GM18870 (cell line): ENCODE measurements around the gene STIM1.
"Not testable (repeated sequence)": the region's sequence is repeated elsewhere in the genome, so short reads cannot be mapped to it uniquely, and the experiment has no call there.

Experiments used
- ATAC-seq: cut with Tn5 transposase; IDR thresholded peaks from one replicate; pipeline ENCODE4 v1.9.1; 2021; ENCODE audit warnings: moderate library complexity; ENCODE audit not compliant: unreplicated experiment

STIM1 gene

GRCh38 chr11:4017129-4017528 lies 161.7 kb downstream of the STIM1 start:
- no peak for ATAC-seq

DNA sequence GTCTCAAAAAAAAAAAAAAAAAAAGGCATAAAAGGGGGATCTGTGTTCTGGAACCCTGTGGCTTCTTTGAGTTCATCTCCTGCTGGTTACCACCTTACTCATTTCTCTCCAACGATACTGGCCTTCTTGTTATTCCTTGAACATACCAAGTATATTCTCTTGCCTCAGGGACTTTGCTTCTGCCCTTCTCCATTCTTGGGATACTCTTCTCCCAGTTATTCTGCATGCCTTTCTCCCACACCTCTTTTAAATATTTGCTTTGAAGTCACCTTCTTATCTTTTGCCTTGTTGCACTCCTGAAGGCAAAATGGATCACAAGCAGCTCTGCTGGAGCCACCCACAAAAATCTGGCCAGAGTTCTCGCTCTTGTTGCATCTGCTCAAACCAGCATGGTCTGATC lies 163.2 kb downstream of the STIM1 start:
- ATAC-seq: no peak

DNA sequence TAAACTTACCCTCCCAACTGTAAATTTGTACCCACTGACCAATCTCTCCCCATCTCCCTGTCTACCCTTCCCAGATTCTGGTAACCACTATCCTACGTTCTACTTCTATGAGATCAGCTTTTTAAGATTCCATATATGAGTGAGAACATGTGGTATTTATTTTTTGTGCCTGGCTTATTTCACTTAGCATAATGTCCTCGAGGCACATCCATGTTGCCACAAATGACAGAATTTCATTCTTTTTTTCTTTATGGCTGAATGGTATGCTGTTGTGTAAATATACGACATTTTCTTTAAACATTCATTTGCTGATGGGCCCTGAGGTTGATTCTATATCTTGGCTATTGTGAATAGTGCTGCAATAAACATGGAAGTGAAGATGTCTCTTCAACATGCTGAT lies 164.4 kb downstream of the STIM1 start:
- ATAC-seq: no peak

GRCh38 chr11:4022669-4023068 lies 167.2 kb downstream of the STIM1 start:
- ATAC-seq: no peak

GRCh38 chr11:4025248-4025966 lies 169.9 kb downstream of the STIM1 start:
- no peak for ATAC-seq

- no peak for ATAC-seq
Observed at GRCh38 chr11:4025967-4026324, 170.5 kb downstream of the STIM1 start.

- no peak for ATAC-seq
Observed at GRCh38 chr11:4026389-4026788, 170.9 kb downstream of the STIM1 start.

DNA sequence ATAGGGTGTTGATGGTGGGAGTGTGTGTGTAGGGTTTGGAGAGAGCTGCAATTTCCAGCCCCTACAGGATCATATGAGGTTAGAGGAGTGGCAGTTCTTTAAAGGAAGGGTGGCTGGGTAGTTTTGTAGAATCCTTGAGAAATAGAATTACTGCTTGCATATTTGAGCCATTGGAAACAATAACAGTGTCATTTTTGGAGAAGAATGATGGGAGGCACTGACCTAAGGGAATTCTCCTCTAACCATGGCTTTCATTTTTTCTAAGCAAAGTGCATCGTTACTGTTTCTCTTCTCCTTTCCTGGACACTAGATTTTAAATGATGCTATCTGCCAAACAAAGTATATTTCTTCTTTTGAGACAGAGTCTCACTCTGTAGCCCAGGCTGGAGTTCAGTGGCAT lies 172.3 kb downstream of the STIM1 start:
- no peak for ATAC-seq

GRCh38 chr11:4030197-4030596 lies 174.7 kb downstream of the STIM1 start:
- no peak for ATAC-seq

DNA sequence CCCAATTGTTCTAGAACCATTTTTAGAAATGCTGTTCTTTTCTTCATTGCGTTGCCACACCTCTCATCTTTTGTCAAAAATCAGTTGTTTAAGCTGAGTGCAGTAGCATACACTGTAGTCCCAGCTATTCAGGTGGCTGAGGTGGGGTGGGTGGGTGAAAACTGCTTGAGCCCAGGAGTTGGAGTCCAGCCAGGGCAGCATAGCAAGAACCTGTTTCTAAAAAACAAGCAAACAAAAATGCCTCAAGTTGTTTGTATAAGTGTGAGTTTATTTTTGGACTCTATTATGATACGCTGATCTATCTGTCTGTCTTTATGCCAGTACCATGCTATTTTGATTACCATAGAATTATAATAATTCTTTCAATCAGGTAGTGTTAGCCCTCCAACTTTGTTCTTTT lies 176.6 kb downstream of the STIM1 start:
- no peak for ATAC-seq

- ATAC-seq: no peak
Observed at GRCh38 chr11:4035985-4036384, 180.5 kb downstream of the STIM1 start.

- ATAC-seq: no peak
Observed at GRCh38 chr11:4039011-4039410, 183.5 kb downstream of the STIM1 start.

GRCh38 chr11:4040461-4040860 lies 185.0 kb downstream of the STIM1 start:
- ATAC-seq: no peak

DNA sequence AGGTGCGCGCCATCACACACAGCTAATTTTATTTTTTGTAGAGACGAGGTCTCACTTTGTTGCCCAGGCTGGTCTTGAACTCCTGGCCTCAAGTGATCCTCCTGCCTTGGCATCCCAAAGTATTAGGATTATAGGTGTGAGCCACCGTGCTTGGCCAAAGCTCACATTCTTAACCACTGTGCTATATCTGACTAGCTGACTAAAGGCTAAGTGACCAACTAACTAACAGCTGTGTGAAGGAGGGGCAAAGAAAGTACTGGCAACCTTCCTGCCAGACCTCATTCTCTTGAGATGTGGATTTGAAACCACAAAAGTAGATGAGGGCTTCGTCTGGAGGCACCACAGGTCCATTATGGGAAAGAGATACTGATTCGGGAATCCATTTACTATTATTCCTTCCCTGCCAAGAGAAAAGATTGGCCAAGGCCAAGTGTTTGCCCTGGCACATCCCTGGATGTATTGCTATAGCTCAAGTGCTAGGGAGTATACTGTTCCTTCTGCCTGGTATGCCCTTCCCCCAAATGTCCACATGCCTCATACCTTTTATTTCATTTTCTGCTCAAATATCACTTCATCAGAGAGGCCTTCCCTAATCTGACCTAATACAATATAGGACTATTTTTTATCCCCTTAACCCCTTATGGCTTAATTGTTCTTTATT lies 186.4 kb downstream of the STIM1 start:
- ATAC-seq: no peak

GRCh38 chr11:4044976-4045646 lies 189.6 kb downstream of the STIM1 start:
- no peak for ATAC-seq

- ATAC-seq: no peak
Observed at GRCh38 chr11:4048340-4048739, 192.9 kb downstream of the STIM1 start.

- ATAC-seq: no peak
Observed at GRCh38 chr11:4049006-4049405, 193.5 kb downstream of the STIM1 start.

DNA sequence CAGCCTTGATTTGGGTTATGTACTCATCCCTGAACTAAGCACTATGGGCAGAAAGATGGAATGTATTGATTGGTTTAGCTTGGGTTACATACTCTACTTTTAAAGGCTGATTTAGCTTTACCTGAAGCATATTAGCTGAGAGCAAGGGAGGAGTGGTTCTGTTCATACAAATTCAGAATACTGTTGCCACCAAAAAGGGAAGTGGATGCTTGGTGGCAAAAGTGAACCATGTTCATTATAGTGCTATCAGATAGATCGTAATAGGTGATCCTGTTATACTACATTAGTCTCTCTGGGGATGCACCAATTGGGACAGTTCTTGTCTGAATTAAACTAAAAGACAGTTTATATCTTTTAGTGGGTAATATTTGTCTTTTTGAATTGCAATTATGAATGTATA lies 194.7 kb downstream of the STIM1 start:
- no peak for ATAC-seq

DNA sequence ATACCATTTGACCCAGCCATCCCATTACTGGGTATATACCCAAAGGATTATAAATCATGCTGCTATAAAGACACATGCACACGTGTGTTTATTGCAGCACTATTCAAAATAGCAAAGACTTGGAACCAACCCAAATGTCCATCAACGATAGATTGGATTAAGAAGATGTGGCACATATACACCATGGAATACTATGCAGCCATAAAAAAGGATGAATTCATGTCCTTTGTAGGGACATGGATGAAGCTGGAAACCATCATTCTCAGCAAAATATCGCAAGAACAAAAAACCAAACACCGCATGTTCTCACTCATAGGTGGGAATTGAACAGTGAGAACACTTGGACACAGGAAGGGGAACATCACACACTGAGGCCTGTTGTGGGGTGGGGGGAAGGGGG lies 197.7 kb downstream of the STIM1 start:
- not testable (repeated sequence) for ATAC-seq

GRCh38 chr11:4054643-4055042 lies 199.2 kb downstream of the STIM1 start:
- ATAC-seq: no peak

GRCh38 chr11:4059424-4059823 lies 204.0 kb downstream of the STIM1 start:
- ATAC-seq: no peak

DNA sequence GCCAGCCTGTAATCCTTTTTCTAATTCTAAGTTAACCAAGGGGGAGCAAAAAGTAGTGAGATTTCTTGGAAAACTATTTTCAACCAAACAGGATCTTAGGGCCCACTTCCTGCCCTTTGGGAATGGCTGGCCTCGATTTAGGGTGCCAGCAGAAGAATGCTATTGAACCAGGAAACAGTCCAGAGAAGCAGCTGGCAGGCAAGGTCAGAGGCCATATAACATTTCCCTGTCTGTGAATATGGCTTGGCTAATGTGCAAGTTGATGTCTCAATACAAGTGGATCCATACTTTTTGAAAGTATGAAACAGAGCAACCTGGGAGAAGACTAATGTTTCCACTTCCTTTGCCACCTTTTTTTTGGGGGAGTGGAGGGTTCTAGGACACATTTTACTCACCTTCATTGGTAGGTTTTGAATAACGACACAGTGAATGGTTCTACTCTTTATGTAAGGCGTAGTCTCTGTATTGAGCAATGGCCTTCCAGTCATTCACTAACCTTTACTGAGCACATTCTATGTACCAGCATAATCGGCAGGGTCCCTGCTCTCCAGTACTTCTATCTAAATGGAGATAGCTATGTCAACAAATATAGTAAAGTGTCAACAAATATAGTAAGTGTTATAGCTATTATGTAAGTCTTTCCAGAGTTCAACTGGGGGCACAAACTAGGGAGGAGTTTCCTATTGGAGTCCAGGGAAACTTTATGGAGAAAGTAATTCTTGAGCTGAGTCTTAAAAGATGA lies 204.9 kb downstream of the STIM1 start:
- no peak for ATAC-seq
